Right cardiac atrium (tissue), 5 donors: ENCODE results near the gene JAK2. TPM values are rescaled to one million over a fixed set of nuclear protein-coding genes. Genes with fewer than 3 reads are reported as not detected.
"Not testable (repeated sequence)": the region's sequence is repeated elsewhere in the genome, so short reads cannot be mapped to it uniquely, and the experiment has no call there.

ENCODE experiments used
- ATAC-seq, 2 donors: fragments of 200-7000 bp; cut with Tn5 transposase; one replicate each; pipeline versions ENCODE4 v1.8.0 to v1.9.1; 2020; ENCODE audit warnings: moderate library complexity in 2 of 2, mild to moderate bottlenecking in 1 of 2
- DNase-seq, 3 donors: peaks; one replicate each; pipeline ENCODE4 v3.0.0-alpha.2; 2020
- H3K27ac ChIP-seq: one replicate; pipeline ENCODE4 v1.5.1; 2013; ENCODE audit warnings: mild to moderate bottlenecking, low read length, control low read depth, moderate library complexity
- H3K27me3 ChIP-seq: one replicate; pipeline ENCODE4 v1.6.1; 2013; ENCODE audit not compliant: control insufficient read depth, insufficient read depth
- H3K4me1 ChIP-seq: one replicate; pipeline ENCODE4 v1.6.1; 2013; ENCODE audit warnings: low read length; ENCODE audit not compliant: control insufficient read depth, insufficient read depth
- H3K4me3 ChIP-seq: one replicate; pipeline ENCODE4 v1.5.1; 2013; ENCODE audit warnings: low read length, control low read depth
- H3K9me3 ChIP-seq: one replicate; pipeline ENCODE4 v1.6.1; 2013; ENCODE audit warnings: low read length; ENCODE audit not compliant: control insufficient read depth
- WGBS: extraction: QIAGEN DNeasy Blood & Tissue Kit; methylation state at CpG from one replicate; pipeline ENCODE4 v1.1.7; 2013; 5-methylcytosine and 5-hydroxymethylcytosine counted together
- intact Hi-C, 4 donors: fragments of 100-400 bp; cut with DNase I; formaldehyde crosslinking; loops; one replicate each; pipeline versions ENCODE4 v1.11.0 to v1.14.0; 2022 to 2023
- polyA plus RNA-seq: library from polyadenylated mRNA; stranded (reverse); fragments of 200-250 nt; gene quantifications from one replicate; pipeline ENCODE4 v1.2.3, GENCODE V29; 2013
- total RNA-seq, 4 donors: library from RNA; stranded (reverse); fragmentation: NEBNext Ultra II Directional; extraction: Animal tissue kit (Norgen Biotek cat#: 25700); gene quantifications; one replicate each; pipeline ENCODE4 v1.2.1, GENCODE V29; 2021
- donor health status: healthy with polysubstance abuse.
- donor health status: DM: no; HTN: yes; CAD: no.
- donor health status: DM: no; HTN: no; CAD: no.
- donor health status: DM: no; HTN: yes; CAD: no; lungs with severe emphysema.
- donor health status: DM: yes; HTN: yes; CAD: no.

The JAK2 gene
- total and polyA plus RNA-seq, 5 donors = 4.5 to 14.6 (median 11.4) TPM

- Histone ChIP-seq H3K4me3 (no peak overlapping the region), H3K27me3 (no peaks in the 10 kb centered on the region), H3K9me3 (no peaks in the 10 kb centered on the region), H3K27ac (no peak overlapping the region), H3K4me1 (no peaks in the 10 kb centered on the region)
- ATAC-seq (no peak), DNase-seq (no peak)
- 88% methylated on average over 4 of the region's 4 CpGs for WGBS
- intact Hi-C loops = no loop called here
Measured at GRCh38 chr9:4994166-4994890, 9.3 kb downstream of the JAK2 start.

DNA sequence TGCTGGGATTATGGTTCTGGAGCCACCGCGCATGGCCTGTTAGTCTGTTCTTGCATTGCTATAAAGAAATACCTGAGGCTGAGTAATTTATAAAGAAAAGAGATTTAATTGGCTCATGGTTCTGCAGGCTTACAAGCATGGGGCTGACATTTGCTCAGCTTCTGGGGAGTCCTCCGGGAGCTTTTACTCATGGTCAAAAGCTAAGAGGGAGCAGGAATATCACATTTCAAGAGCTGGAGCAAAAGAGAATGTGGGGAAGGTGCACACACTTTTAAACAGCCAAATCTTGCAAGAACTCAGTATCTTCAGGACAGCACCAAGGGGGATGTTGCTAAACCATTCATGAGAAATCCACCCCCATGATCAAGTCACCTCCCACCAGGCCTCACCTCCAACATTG is 12.1 kb downstream of the JAK2 start:
- H3K9me3 ChIP-seq = no peaks in the 10 kb centered on the region
- ATAC-seq (no peak), DNase-seq (no peak)
- H3K27ac ChIP-seq = no peak overlapping the region
- H3K4me1 ChIP-seq = no peaks in the 10 kb centered on the region
- no peaks in the 10 kb centered on the region for H3K27me3 ChIP-seq
- no peak overlapping the region for H3K4me3 ChIP-seq
- intact Hi-C loops = no loop called here
- WGBS = 92% methylated on average over 3 of the region's 3 CpGs

DNA sequence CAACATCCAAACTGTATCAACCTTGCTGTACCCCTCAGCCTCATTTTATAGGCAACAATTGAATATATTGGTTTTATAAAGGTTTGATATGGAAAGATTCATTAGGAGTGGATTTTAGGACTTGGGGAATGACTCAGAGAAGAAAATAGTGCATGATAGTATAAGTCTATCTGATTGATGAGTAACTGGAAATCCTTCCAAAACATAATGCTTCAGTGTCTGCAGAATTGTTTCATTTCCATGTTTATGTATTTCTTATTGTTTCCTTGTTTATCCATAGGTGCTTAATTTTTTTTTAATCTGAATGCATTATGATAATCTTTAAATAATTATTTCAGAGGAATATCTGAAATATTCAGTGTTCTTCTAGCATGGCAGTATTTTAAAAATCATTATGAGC is 12.6 kb downstream of the JAK2 start:
- no peak for DNase-seq
- Histone ChIP-seq H3K27ac (no peak overlapping the region), H3K4me1 (no peaks in the 10 kb centered on the region), H3K27me3 (no peaks in the 10 kb centered on the region), H3K9me3 (no peaks in the 10 kb centered on the region), H3K4me3 (no peak overlapping the region)
- no peak for ATAC-seq
- intact Hi-C loops = no loop called here

GRCh38 chr9:5002811-5003210 is 17.7 kb downstream of the JAK2 start:
- no peak overlapping the region for H3K27ac ChIP-seq
- no peaks in the 10 kb centered on the region for H3K9me3 ChIP-seq
- DNase-seq (no peak), ATAC-seq (no peak)
- intact Hi-C loops = no loop called here
- WGBS = 71% methylated on average over 1 of the region's 1 CpG
- H3K4me3 ChIP-seq = no peak overlapping the region
- no peaks in the 10 kb centered on the region for H3K27me3 ChIP-seq
- H3K4me1 ChIP-seq = no peaks in the 10 kb centered on the region

DNA sequence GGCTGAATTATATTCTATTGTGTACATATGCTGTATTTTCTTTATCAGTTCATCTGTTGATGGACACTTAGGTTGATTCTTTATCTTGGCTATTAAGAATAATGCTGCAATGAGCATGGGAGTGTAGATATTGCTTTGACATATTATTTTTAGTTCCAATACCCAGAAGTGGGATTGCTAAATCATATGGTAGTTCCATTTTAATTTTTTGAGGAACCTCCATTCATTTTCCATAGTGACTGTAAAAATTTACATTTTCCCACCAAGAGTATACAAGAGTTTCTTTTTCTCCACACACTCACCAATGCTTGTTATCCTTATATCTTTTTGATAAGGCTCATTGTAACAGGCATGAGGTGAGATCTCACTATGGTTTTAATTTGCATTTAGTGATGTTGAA is 19.4 kb downstream of the JAK2 start:
- Histone ChIP-seq H3K27ac (no peak overlapping the region), H3K9me3 (no peaks in the 10 kb centered on the region), H3K27me3 (no peaks in the 10 kb centered on the region), H3K4me1 (no peaks in the 10 kb centered on the region), H3K4me3 (no peak overlapping the region)
- DNase-seq = no peak
- intact Hi-C loops = no loop called here
- ATAC-seq = no peak

- intact Hi-C loops = no loop called here
- Histone ChIP-seq H3K9me3 (no peaks in the 10 kb centered on the region), H3K27ac (no peak overlapping the region), H3K4me3 (no peak overlapping the region), H3K27me3 (no peaks in the 10 kb centered on the region), H3K4me1 (no peaks in the 10 kb centered on the region)
- no peak for DNase-seq
- ATAC-seq = no peak
Measured at GRCh38 chr9:5008202-5008601, 23.1 kb downstream of the JAK2 start.

GRCh38 chr9:5013374-5013773 is 28.3 kb downstream of the JAK2 start:
- Histone ChIP-seq H3K27me3 (no peaks in the 10 kb centered on the region), H3K9me3 (no peaks in the 10 kb centered on the region), H3K4me3 (no peak overlapping the region), H3K4me1 (peaks cover 3% of the 10 kb centered on the region), H3K27ac (no peak overlapping the region)
- intact Hi-C loops = no loop called here
- peak in 1 of 2 donors; percentile 86 for ATAC-seq
- DNase-seq = no peak

DNA sequence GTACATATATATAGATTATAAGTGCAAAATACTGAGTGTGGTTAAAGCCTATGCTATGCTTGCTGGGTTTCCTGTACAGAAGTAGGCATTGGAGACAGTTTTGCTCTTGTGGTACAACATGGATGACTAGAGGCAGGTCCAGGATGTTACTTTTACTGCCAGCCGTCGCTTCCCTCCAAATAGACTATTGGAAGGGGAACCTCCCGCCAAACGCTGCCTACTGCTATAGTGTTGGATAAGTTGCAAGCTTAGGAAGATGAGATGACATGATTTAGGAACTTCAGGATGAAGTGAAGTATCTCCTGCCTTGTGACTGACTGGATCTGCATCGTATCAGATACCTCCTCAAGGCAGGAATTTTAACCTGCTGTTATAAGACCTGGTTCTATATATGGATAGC is 30.9 kb downstream of the JAK2 start:
- WGBS = 81% methylated on average over 5 of the region's 5 CpGs
- DNase-seq (no peak), ATAC-seq (no peak)
- H3K4me3 ChIP-seq = no peak overlapping the region
- H3K27me3 ChIP-seq = no peaks in the 10 kb centered on the region
- H3K9me3 ChIP-seq = no peaks in the 10 kb centered on the region
- intact Hi-C loops = no loop called here
- peaks cover 3% of the 10 kb centered on the region for H3K4me1 ChIP-seq
- no peak overlapping the region for H3K27ac ChIP-seq

DNA sequence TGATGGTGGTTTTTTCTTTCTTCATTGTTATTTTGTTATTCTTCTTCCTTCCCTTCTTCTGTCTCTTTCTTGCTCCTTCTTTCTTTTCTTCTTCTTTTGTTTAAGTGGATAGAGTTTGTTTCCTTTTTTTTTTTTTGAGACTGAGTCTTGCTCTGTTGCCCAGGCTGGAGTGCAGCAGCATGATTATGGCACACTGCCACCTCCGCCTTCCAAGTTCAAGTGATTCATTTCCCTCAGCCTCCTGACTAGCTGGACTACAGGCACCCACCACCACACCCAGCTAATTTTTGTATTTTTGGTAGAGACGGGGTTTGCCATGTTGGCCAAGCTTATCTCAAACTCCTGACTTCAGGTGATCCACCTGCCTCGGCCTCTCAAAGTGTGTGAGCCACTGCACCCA is 40.3 kb downstream of the JAK2 start:
- no peak overlapping the region for H3K27ac ChIP-seq
- no peaks in the 10 kb centered on the region for H3K9me3 ChIP-seq
- intact Hi-C loops = no loop called here
- H3K27me3 ChIP-seq = no peaks in the 10 kb centered on the region
- no peak for ATAC-seq
- peak; percentile 21 to 46 (median 30) for DNase-seq
- WGBS = 94% methylated on average over 3 of the region's 3 CpGs
- H3K4me3 ChIP-seq = no peak overlapping the region
- no peaks in the 10 kb centered on the region for H3K4me1 ChIP-seq

GRCh38 chr9:5031941-5032340 is 46.9 kb downstream of the JAK2 start:
- 97% methylated on average over 19 of the region's 19 CpGs for WGBS
- ATAC-seq, H3K4me3 ChIP-seq, H3K27me3 ChIP-seq, H3K9me3 ChIP-seq, H3K4me1 ChIP-seq, intact Hi-C loops, H3K27ac ChIP-seq: not testable (repeated sequence)
- peak in 1 of 3 donors; percentile 35 for DNase-seq

DNA sequence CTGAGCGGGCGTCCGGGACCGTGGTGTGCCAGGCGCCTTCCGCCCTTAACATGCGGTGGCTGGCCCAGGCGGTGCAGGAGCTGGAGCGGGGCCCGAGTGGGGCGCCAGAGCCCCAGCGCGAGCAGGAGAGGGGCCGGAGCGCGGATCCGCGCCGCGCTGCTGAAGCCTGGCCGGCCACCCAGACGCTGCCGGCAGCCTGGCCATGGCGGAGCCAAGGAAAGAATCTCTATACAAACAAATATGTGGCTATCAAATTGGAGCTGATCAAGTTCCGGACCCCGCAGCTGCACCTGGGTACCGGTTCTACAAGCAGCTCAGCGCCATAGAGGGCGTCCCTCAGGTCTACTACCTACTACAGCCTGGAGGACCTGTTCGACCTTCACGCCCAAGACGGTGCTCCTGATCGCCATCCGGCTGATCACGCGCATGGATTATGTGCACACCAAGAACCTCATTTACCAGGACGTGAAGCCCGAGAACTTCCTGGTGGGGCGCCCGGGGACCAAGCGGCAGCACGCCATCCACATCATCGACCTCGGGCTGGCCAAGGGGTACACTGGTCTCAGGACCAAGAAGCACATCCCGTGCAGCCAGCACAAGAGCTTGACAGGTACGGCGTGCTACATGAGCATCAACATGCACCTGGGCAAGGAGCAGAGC is 55.8 kb downstream of the JAK2 start:
- Histone ChIP-seq H3K27me3 (no peaks in the 10 kb centered on the region), H3K9me3 (no peaks in the 10 kb centered on the region), H3K4me3 (no peak overlapping the region), H3K27ac (no peak overlapping the region), H3K4me1 (no peaks in the 10 kb centered on the region)
- intact Hi-C loops = no loop called here
- DNase-seq (peak in 2 of 3 donors; percentile 42 to 47), ATAC-seq (no peak)
- 96% methylated on average over 47 of the region's 47 CpGs for WGBS
